Measurements from ENCODE around the gene TMEM38B. TPM values are rescaled to one million over a fixed set of nuclear protein-coding genes. Genes with fewer than 3 reads are reported as not detected.
"Not testable (repeated sequence)": the region's sequence is repeated elsewhere in the genome, so short reads cannot be mapped to it uniquely, and the experiment has no call there.

The TMEM38B gene
- total and polyA plus RNA-seq, 2 of the 8 experiments (the other 6 are each of a cell fraction or from before 2014, with no cell fraction given) = 10.6 to 12.4 TPM

- H3K9me3 ChIP-seq (ENCODE audit: insufficient read depth in 2 of 2, low read depth in 1 of 2, low read length in 1 of 2); H3K79me1 ChIP-seq (ENCODE audit: low read depth, low read length); H3K23me2 ChIP-seq (ENCODE audit: low read depth, low read length); DNase-seq (ENCODE audit: low read depth in 1 of 2, low spot score in 2 of 2); H3K79me2 ChIP-seq (ENCODE audit: control insufficient read depth in 1 of 2, insufficient read depth in 2 of 2, low read length in 2 of 2); H3K56ac ChIP-seq (replicated peaks; ENCODE audit: insufficient read length, low read depth, low read length); POLR2A ChIA-PET (ENCODE audit: partially characterized antibody); H3K9ac ChIP-seq (replicated peaks in 1 of 4; ENCODE audit: extremely low read depth in 1 of 4, low read depth in 3 of 4, low read length in 3 of 4); H3K36me3 ChIP-seq (ENCODE audit: control insufficient read depth in 2 of 4, insufficient read depth in 4 of 4, low read length in 3 of 4); H2BK20ac ChIP-seq (ENCODE audit: low read length); H2AFZ ChIP-seq (ENCODE audit: low read length); H3K23ac ChIP-seq (ENCODE audit: insufficient read length); H4K91ac ChIP-seq (replicated peaks; ENCODE audit: insufficient read length, low read length); H3K27ac ChIP-seq (ENCODE audit: low read depth, low read length); H4K5ac ChIP-seq (ENCODE audit: insufficient read length, low read depth, low read length); H3K18ac ChIP-seq (ENCODE audit: extremely low read depth, low read length); H2BK12ac ChIP-seq (ENCODE audit: low read depth, low read length); CTCF ChIA-PET (ENCODE audit: partially characterized antibody); H3K4ac ChIP-seq (replicated peaks; ENCODE audit: insufficient read length, low read depth, low read length); H2BK15ac ChIP-seq (ENCODE audit: low read length); H3K4me2 ChIP-seq (ENCODE audit: insufficient read depth in 1 of 2, low read depth in 2 of 2, low read length in 2 of 2); H2AK5ac ChIP-seq (ENCODE audit: low read depth, low read length); H3K4me1 ChIP-seq (replicated peaks in 1 of 4; ENCODE audit: control insufficient read depth in 3 of 4, insufficient read depth in 4 of 4, low read length in 3 of 4); H3K4me3 ChIP-seq (ENCODE audit: extremely low read depth in 1 of 4, insufficient read depth in 2 of 4, low read depth in 3 of 4, low read length in 4 of 4); H2BK120ac ChIP-seq (replicated peaks; ENCODE audit: low read depth, low read length); FAIRE-seq; H2BK5ac ChIP-seq (ENCODE audit: low read depth, low read length); H3K27me3 ChIP-seq (replicated peaks in 1 of 4; ENCODE audit: control insufficient read depth in 3 of 4, extremely low read depth in 1 of 4, insufficient read depth in 3 of 4, low read length in 3 of 4); H4K20me1 ChIP-seq (replicated peaks in 1 of 2; ENCODE audit: control insufficient read depth in 1 of 2, insufficient read depth in 2 of 2, low read length in 2 of 2); H3K14ac ChIP-seq (ENCODE audit: insufficient read length); H4K8ac ChIP-seq (ENCODE audit: extremely low read depth, insufficient read depth, low read length): not testable (repeated sequence)
- WGBS, 2 experiments (ENCODE audit: extremely low coverage in 1 of 2, insufficient coverage in 1 of 2, insufficient read length in 1 of 2, insufficient replicate concordance in 2 of 2, low coverage in 1 of 2, low lambda C conversion rate in 2 of 2, missing lambda C conversion rate in 1 of 2) = 87% methylated on average over 2 of the region's 2 CpGs; no CpG with 5 or more reads in 1 of the 2 experiments
Measured at GRCh38 chr9:105731420-105731819, 37.1 kb downstream of the TMEM38B start.
